DND-41 (cell line): ENCODE results near the gene TAPT1.

Experiments used
- EZH2 ChIP-seq: IDR thresholded peaks from 3 replicates; pipeline ENCODE4 v1.6.1; 2012; ENCODE audit warnings: borderline replicate concordance, low read depth, mild to moderate bottlenecking, moderate library complexity, low read length, inconsistent platforms; ENCODE audit not compliant: severe bottlenecking
- TF ChIP-seq, protein P1 (sequence below): IDR thresholded peaks from 2 replicates; pipeline ENCODE4 v1.5.1; 2012; ENCODE audit warnings: borderline replicate concordance, low read length, moderate library complexity, mild to moderate bottlenecking; ENCODE audit not compliant: poor library complexity, severe bottlenecking; ENCODE audit errors: extremely low read depth

DNA sequence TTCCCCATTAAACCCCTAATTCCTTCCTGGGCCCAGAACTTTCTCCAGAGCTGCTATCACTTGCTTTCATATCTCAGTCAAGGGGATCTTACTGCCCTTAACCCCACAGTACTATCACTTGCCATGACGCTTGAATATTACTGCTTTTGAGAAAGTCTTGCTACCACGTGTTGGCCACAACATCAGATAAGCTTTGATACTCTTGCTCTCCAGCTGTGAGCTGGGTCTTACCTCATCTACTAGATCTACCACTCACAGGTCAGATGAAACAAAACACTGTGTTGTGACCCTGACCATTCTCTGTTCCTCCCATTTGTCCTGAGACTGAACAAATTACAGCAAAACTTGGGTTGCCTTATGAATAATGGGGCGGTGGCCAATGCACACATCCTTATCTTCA, 12.1 kb upstream of the TAPT1 start:
- TF ChIP-seq, protein P1, sequence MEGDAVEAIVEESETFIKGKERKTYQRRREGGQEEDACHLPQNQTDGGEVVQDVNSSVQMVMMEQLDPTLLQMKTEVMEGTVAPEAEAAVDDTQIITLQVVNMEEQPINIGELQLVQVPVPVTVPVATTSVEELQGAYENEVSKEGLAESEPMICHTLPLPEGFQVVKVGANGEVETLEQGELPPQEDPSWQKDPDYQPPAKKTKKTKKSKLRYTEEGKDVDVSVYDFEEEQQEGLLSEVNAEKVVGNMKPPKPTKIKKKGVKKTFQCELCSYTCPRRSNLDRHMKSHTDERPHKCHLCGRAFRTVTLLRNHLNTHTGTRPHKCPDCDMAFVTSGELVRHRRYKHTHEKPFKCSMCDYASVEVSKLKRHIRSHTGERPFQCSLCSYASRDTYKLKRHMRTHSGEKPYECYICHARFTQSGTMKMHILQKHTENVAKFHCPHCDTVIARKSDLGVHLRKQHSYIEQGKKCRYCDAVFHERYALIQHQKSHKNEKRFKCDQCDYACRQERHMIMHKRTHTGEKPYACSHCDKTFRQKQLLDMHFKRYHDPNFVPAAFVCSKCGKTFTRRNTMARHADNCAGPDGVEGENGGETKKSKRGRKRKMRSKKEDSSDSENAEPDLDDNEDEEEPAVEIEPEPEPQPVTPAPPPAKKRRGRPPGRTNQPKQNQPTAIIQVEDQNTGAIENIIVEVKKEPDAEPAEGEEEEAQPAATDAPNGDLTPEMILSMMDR, result no peak
- TF ChIP-seq EZH2, result no peak
